ENCODE results near the gene LRPAP1.

Gene LRPAP1

DNA sequence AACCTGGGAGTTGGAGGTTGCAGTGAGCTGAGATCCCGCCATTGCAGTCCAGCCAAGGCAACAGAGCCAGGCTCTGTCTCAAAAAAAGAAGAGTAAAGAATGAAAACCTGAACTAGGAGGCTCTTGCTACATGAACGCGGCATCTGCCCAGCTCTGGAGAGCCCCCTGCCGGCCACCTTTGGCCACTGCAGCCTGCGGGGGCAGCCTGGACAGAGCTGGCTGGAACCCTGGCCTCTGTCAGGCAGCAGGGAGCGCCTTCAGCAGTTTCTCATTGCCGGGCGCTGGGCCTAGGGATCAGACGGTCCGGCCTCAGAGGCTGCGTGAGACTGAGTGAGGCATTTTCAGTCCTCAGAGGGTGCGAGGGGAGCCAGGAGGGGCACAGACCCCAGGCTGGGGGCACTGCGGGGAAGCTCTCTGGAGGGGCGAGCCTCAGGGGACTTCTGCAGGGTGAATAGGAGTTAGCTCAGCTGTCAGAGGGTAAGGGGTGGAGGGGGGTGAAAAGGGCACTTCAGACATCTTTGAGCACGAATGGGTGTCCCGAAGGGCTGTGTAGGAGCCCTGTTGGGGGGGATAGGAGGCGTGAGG is 51.6 kb downstream of the LRPAP1 start:
- no peaks in the 10 kb centered on the region for H3K9me3 ChIP-seq (ENCODE audit: control insufficient read depth, low read length)
- no peaks in the 10 kb centered on the region for H3K36me3 ChIP-seq (ENCODE audit: control insufficient read depth, insufficient read depth, low read length)
- no peak overlapping the region for H3K4me3 ChIP-seq (ENCODE audit: insufficient read depth, low read depth, low read length, poor library complexity, severe bottlenecking)
- DNase-seq, result peak; percentile 32 to 53 (median 37)
- peaks cover 10% of the 10 kb centered on the region for H3K4me1 ChIP-seq (ENCODE audit: control insufficient read depth, insufficient read depth, low read length, poor library complexity, severe bottlenecking)
- no peak overlapping the region for H3K27ac ChIP-seq (ENCODE audit: insufficient read depth, low read length, poor library complexity, severe bottlenecking)
- peaks cover 14% of the 10 kb centered on the region for H3K27me3 ChIP-seq (replicated peaks; ENCODE audit: control insufficient read depth, insufficient read depth, low read length, poor library complexity, severe bottlenecking)

DNA sequence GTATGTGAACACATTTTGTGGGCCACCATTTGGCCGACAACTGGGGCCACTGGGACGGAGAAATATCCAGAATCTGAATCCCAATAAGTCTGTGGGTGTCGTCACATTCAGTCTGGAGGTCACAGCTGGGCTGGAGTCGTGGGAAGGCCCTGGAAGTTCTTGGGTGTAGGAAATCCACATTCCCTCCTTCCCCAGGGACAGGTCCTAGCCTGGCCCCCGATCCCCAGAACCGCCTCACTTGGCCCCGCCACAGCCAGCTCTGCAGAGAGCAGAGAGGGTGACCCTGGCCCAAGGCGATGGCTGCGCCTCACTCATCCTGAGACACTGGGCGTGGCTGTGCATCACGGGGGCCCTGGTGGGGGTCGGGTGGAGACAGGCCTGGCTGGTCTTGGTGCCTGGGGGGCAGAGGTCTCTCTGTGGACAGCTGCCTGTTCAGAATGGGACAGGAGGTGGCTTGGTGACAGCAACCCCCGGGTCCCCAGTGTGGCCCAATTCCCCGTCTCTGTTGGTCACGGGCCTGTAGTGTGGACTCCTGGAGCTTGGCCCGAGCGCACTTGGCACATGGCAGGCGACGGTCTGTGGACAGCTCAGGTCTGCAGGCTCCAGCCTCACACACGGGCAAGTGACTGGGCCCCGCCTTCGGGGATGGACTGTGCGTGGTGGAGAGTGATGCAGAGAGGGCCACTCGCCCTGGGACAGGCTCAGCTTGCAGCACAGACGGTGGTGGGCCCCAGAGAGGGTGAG is 52.7 kb downstream of the LRPAP1 start:
- H3K27me3 ChIP-seq (replicated peaks; ENCODE audit: control insufficient read depth, insufficient read depth, low read length, poor library complexity, severe bottlenecking), result peaks cover 14% of the 10 kb centered on the region
- no peak for DNase-seq

DNA sequence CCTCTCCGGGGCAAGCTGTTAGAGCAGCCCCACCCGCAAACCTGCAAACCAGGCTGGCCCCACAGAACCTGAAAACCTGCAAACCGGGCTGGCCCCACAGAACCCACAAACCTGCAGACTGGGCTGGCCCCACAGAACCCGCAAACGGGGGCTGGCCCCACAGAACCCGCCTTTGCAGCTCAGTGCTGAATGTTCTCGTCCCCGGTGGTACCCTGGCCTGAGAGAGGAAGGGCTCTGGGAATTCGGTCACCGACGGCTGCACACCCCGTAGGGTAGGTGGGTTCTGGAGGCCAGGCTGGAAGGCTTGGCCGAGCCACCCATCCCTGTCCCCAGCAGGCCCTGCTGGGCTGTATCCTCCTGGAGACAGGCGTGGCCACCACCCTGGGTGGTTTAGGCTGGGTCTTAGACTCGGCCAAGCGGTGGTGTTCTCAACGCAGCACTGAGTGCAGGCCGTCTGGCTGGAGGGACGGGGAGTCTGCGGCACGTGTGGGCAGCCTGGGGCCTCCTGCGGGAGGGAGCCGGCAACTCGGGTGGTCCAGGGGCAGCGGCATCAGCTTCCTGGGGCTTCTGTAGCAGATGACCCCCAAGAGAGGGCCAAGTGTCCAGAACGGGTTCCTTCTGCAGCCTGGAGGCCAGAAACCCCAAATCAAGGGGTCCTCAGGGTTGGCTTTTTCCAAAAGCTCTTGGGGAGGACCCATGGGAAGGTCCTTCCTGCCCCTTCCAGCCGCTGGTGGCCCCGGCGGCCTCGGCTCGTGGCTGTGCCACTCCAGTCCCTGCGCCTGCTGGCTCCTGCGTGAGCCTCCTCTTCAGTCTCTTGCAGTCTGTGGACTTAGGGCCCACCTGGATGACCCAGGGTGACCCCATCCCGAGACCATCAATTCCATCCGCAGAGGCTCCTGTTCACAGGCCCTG is 53.5 kb downstream of the LRPAP1 start:
- Histone ChIP-seq H3K27me3 (replicated peaks; ENCODE audit: control insufficient read depth, insufficient read depth, low read length, poor library complexity, severe bottlenecking) (peaks cover 14% of the 10 kb centered on the region), H3K9me3 (ENCODE audit: control insufficient read depth, low read length) (no peaks in the 10 kb centered on the region), H3K36me3 (ENCODE audit: control insufficient read depth, insufficient read depth, low read length) (no peaks in the 10 kb centered on the region), H3K4me3 (ENCODE audit: insufficient read depth, low read depth, low read length, poor library complexity, severe bottlenecking) (no peak overlapping the region), H3K27ac (ENCODE audit: insufficient read depth, low read length, poor library complexity, severe bottlenecking) (no peak overlapping the region), H3K4me1 (ENCODE audit: control insufficient read depth, insufficient read depth, low read length, poor library complexity, severe bottlenecking) (no peaks in the 10 kb centered on the region)
- no peak for DNase-seq

More for the DNA sequence above, 52.7 kb downstream of the LRPAP1 start:
- Histone ChIP-seq H3K27ac (ENCODE audit: insufficient read depth, low read length, poor library complexity, severe bottlenecking) (no peak overlapping the region), H3K36me3 (ENCODE audit: control insufficient read depth, insufficient read depth, low read length) (no peaks in the 10 kb centered on the region), H3K4me3 (ENCODE audit: insufficient read depth, low read depth, low read length, poor library complexity, severe bottlenecking) (no peak overlapping the region), H3K4me1 (ENCODE audit: control insufficient read depth, insufficient read depth, low read length, poor library complexity, severe bottlenecking) (peaks cover 2% of the 10 kb centered on the region), H3K9me3 (ENCODE audit: control insufficient read depth, low read length) (no peaks in the 10 kb centered on the region)

DNA sequence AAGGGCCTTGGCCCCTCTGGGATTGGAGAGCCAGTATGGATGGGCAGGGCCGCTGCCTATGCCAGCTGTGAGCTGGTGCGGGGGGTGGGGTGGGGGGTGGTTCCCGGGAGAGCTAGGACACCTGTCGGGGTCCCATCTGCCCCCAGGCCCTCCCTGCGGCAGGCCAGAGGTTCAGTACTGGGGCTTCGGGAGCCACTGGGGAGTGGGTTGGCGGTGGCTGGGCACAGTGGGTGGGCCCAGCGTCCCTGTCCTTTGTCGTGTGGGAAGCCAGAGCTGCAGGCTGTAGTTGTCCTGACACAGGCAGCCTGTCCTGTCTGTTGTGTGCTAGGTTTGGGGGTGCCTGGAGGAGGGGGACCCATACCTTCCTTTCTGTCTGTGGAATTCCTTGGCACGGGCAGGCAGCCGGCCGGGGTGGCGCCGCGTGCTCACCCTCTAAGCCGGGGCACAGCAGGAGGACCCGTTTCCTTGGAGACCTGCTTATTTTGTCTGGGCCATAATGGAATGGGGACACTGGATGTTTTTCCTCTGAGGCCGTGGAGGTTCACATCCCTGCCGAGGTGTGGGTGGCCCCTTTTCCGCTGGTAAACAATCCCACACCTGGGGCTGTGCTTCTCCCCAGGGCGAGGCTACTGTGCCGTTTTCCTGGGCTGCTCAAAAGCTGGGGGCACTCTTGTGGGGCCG is 54.3 kb downstream of the LRPAP1 start:
- no peak for DNase-seq
- Histone ChIP-seq H3K27ac (ENCODE audit: insufficient read depth, low read length, poor library complexity, severe bottlenecking) (no peak overlapping the region), H3K4me3 (ENCODE audit: insufficient read depth, low read depth, low read length, poor library complexity, severe bottlenecking) (no peak overlapping the region), H3K36me3 (ENCODE audit: control insufficient read depth, insufficient read depth, low read length) (no peaks in the 10 kb centered on the region), H3K4me1 (ENCODE audit: control insufficient read depth, insufficient read depth, low read length, poor library complexity, severe bottlenecking) (no peaks in the 10 kb centered on the region), H3K27me3 (replicated peaks; ENCODE audit: control insufficient read depth, insufficient read depth, low read length, poor library complexity, severe bottlenecking) (peaks cover 14% of the 10 kb centered on the region), H3K9me3 (ENCODE audit: control insufficient read depth, low read length) (no peaks in the 10 kb centered on the region)

DNA sequence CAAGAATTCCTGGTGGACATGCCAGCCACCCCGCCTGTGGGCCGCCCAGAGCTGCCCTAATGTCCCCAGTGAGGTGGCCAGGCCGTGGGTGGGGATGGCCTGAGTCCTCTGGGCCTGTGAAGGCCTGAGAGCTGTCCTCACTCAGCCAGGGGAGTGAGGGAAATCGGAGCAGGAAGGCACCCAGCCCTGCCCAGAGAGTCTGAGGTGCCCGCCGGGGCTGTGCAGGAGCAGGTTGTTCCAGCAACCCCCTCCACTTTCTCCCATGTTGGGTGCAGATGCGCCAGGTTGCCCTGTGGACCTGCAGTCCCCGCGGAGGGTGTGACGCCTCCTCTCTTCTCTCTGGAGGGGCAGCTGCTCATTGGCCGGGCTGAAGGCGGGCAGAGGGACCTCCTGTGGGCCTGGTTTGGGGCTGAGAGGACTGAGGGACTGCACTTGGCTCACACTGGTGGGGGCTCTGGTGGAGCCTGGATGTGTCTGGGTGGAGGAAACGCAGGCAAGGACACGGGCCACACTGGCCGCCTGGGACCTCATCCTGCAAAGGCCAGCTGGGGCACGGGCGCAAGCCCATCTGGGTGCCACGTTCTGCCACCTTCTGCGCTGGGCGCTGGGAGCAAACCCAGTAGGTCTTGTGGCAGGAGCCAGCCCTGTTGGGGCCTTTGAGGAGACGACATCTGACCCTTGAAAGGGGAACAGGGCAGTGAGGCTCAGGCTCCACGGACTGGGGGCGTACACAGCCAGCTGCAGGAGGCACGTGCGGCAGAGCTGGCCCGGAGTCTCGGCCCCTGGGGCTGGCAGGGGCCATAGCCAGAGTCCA is 55.1 kb downstream of the LRPAP1 start:
- Histone ChIP-seq H3K4me3 (ENCODE audit: insufficient read depth, low read depth, low read length, poor library complexity, severe bottlenecking) (no peak overlapping the region), H3K4me1 (ENCODE audit: control insufficient read depth, insufficient read depth, low read length, poor library complexity, severe bottlenecking) (no peaks in the 10 kb centered on the region), H3K27ac (ENCODE audit: insufficient read depth, low read length, poor library complexity, severe bottlenecking) (no peak overlapping the region), H3K9me3 (ENCODE audit: control insufficient read depth, low read length) (no peaks in the 10 kb centered on the region), H3K36me3 (ENCODE audit: control insufficient read depth, insufficient read depth, low read length) (no peaks in the 10 kb centered on the region), H3K27me3 (replicated peaks; ENCODE audit: control insufficient read depth, insufficient read depth, low read length, poor library complexity, severe bottlenecking) (peaks cover 14% of the 10 kb centered on the region)
- no peak for DNase-seq

DNA sequence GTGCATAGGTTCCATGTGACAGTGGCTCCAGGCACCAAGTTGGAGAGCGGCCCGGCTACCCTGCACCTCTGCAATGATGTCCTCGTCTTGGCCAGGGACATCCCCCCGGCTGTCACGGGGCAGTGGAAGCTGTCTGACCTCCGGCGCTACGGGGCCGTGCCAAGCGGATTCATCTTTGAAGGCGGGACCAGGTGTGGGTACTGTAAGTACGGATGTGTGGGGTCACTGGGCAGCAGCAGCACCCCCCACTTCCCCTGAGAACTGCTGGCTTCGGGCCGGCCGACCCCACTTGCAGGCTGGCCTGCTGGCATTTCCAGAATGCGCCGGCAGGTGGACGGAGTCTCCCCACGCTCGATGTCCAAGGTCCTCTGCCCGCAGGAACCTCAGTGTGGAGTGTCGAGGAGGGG is 55.9 kb downstream of the LRPAP1 start:
- Histone ChIP-seq H3K27me3 (replicated peaks; ENCODE audit: control insufficient read depth, insufficient read depth, low read length, poor library complexity, severe bottlenecking) (peaks cover 13% of the 10 kb centered on the region), H3K36me3 (ENCODE audit: control insufficient read depth, insufficient read depth, low read length) (no peaks in the 10 kb centered on the region), H3K27ac (ENCODE audit: insufficient read depth, low read length, poor library complexity, severe bottlenecking) (no peak overlapping the region), H3K4me3 (ENCODE audit: insufficient read depth, low read depth, low read length, poor library complexity, severe bottlenecking) (no peak overlapping the region), H3K9me3 (ENCODE audit: control insufficient read depth, low read length) (no peaks in the 10 kb centered on the region), H3K4me1 (ENCODE audit: control insufficient read depth, insufficient read depth, low read length, poor library complexity, severe bottlenecking) (no peaks in the 10 kb centered on the region)
- DNase-seq, result no peak

DNA sequence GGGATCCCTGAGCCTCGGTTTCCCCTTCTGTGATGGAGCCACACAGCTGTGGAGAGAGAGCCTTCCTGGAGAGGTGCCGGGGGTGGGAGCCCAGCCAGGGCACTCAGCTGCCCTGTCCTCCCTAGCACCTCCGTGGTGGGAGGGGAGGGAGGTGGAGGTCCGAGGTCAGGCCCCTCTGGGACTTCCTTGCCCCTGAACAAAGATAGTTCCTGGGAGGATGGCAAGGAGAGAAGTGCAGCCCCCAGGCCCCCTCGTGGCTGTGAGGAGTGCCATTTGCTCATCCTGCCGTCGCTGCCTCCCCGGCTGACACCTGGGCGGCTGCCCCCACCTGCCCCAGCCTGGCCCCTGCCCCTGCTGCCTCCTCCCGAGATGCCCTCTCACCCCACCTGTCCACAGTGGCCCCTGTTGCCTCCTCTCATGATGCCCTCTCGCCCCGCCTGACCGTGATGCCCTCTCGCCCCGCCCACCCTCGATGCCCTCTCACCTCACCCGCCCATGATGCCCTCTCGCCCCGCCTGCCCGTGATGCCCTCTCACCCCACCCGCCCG is 56.4 kb downstream of the LRPAP1 start:
- Histone ChIP-seq H3K4me3 (ENCODE audit: insufficient read depth, low read depth, low read length, poor library complexity, severe bottlenecking) (no peak overlapping the region), H3K27me3 (replicated peaks; ENCODE audit: control insufficient read depth, insufficient read depth, low read length, poor library complexity, severe bottlenecking) (peaks cover 7% of the 10 kb centered on the region), H3K27ac (ENCODE audit: insufficient read depth, low read length, poor library complexity, severe bottlenecking) (no peak overlapping the region), H3K4me1 (ENCODE audit: control insufficient read depth, insufficient read depth, low read length, poor library complexity, severe bottlenecking) (no peaks in the 10 kb centered on the region), H3K9me3 (ENCODE audit: control insufficient read depth, low read length) (no peaks in the 10 kb centered on the region), H3K36me3 (ENCODE audit: control insufficient read depth, insufficient read depth, low read length) (no peaks in the 10 kb centered on the region)
- DNase-seq, result no peak

DNA sequence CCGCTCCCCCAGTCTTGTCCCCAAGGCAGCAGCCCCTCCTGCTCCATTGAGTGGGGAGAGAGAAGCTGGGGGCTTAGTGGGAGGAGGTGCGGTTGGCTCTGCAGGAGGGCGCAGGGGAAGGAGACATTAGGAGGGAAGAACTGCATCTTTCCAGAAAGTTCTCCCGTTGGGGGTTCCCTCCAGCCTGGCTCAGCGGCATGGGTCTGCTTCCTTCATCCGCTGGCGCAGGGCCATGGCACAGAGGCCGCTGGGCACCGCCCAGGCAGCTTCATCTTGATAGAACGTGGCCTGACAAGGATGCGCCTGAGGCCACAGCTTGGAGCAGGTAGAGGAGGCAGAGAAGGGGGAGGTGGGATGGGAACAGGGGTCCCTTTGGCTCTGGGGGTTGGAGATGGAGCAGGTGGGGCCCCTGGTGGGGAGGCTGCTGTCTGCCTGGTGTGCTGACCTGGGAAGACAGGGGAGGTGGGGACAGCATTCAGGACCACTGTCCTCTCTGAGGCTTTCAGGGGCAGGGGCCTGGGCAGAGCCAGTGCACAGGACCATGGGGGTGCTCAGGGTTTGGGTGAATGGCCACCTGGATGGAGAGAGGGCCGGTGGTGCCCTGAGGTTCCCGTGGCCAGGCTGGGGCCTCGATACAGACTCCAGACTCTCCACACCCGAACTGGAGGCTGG is 57.0 kb downstream of the LRPAP1 start:
- no peaks in the 10 kb centered on the region for H3K9me3 ChIP-seq (ENCODE audit: control insufficient read depth, low read length)
- no peak overlapping the region for H3K4me3 ChIP-seq (ENCODE audit: insufficient read depth, low read depth, low read length, poor library complexity, severe bottlenecking)
- no peak overlapping the region for H3K27ac ChIP-seq (ENCODE audit: insufficient read depth, low read length, poor library complexity, severe bottlenecking)
- no peaks in the 10 kb centered on the region for H3K4me1 ChIP-seq (ENCODE audit: control insufficient read depth, insufficient read depth, low read length, poor library complexity, severe bottlenecking)
- H3K36me3 ChIP-seq (ENCODE audit: control insufficient read depth, insufficient read depth, low read length), result no peaks in the 10 kb centered on the region
- peaks cover 5% of the 10 kb centered on the region for H3K27me3 ChIP-seq (replicated peaks; ENCODE audit: control insufficient read depth, insufficient read depth, low read length, poor library complexity, severe bottlenecking)
- no peak for DNase-seq

All from effector memory CD4-positive, alpha-beta T cell (primary cell).